OCI-LY1 (cell line): ENCODE measurements around the gene GOPC.

ENCODE experiments used
- H2AFZ ChIP-seq: fragments of 200-600 bp; sonication (generic), shearing (Covaris generic); 2 replicates; pipeline ENCODE4 v1.6.0; 2014; ENCODE audit warnings: antibody characterized with exemption, mild to moderate bottlenecking, low read length
- H3F3A ChIP-seq: fragments of 200-600 bp; sonication (generic), shearing (Covaris generic); 2 replicates; pipeline ENCODE4 v1.6.0; 2014; ENCODE audit warnings: mild to moderate bottlenecking, antibody characterized with exemption, low read length, moderate library complexity; ENCODE audit not compliant: insufficient read depth
- H3K27ac ChIP-seq: fragments of 200-600 bp; sonication (generic); 2 replicates; pipeline ENCODE4 v1.5.1; 2014; ENCODE audit warnings: low read length, mixed run types, mild to moderate bottlenecking, low read depth; ENCODE audit not compliant: poor library complexity, severe bottlenecking
- H3K27me3 ChIP-seq: fragments of 200-600 bp; sonication (generic); 2 replicates; pipeline ENCODE4 v1.6.0; 2014; ENCODE audit warnings: antibody characterized with exemption, mild to moderate bottlenecking, low read length, moderate library complexity; ENCODE audit not compliant: insufficient read depth
- H3K36me3 ChIP-seq: fragments of 200-600 bp; sonication (generic); 2 replicates; pipeline ENCODE4 v1.6.1; 2014; ENCODE audit warnings: mild to moderate bottlenecking, antibody characterized with exemption, low read length, moderate library complexity, mixed read lengths; ENCODE audit not compliant: insufficient read depth
- H3K4me1 ChIP-seq: fragments of 200-600 bp; sonication (generic); 2 replicates; pipeline ENCODE4 v1.5.1; 2014; ENCODE audit warnings: mild to moderate bottlenecking, low read length, moderate library complexity; ENCODE audit not compliant: insufficient read depth, severe bottlenecking
- H3K4me2 ChIP-seq: fragments of 200-600 bp; sonication (generic), shearing (Covaris generic); 2 replicates; pipeline ENCODE4 v1.6.1; 2014; ENCODE audit warnings: low read length
- H3K4me3 ChIP-seq: fragments of 200-600 bp; sonication (generic); 2 replicates; pipeline ENCODE4 v1.5.1; 2014; ENCODE audit warnings: low read length, low read depth, mild to moderate bottlenecking, mixed read lengths; ENCODE audit not compliant: poor library complexity, severe bottlenecking
- H3K79me2 ChIP-seq: fragments of 200-600 bp; shearing (Covaris generic); 2 replicates; pipeline ENCODE4 v1.6.1; 2016; ENCODE audit warnings: mixed run types, low read length, mixed read lengths; ENCODE audit not compliant: insufficient read depth
- H3K9ac ChIP-seq: fragments of 200-600 bp; sonication (generic), shearing (Covaris generic); 2 replicates; pipeline ENCODE4 v1.6.1; 2014; ENCODE audit warnings: mild to moderate bottlenecking, low read length, mixed read lengths
- H3K9me2 ChIP-seq: fragments of 200-600 bp; sonication (generic), shearing (Covaris generic); 2 replicates; pipeline ENCODE4 v1.6.1; 2014; ENCODE audit warnings: low read depth, mild to moderate bottlenecking, low read length, mixed read lengths
- H3K9me3 ChIP-seq: fragments of 200-600 bp; shearing (Covaris generic); 2 replicates; pipeline ENCODE4 v1.6.1; 2014; ENCODE audit warnings: low read length, mixed read lengths
- H4K20me1 ChIP-seq: fragments of 200-600 bp; sonication (generic), shearing (Covaris generic); 2 replicates; pipeline ENCODE4 v1.6.0; 2016; ENCODE audit warnings: mild to moderate bottlenecking, low read length; ENCODE audit not compliant: insufficient read depth
- CTCF ChIP-seq: fragments of 200-600 bp; sonication (generic), shearing (Covaris generic); IDR thresholded peaks from 2 replicates; pipeline ENCODE4 v1.5.1; 2017; ENCODE audit warnings: mild to moderate bottlenecking, antibody characterized with exemption, low read length, moderate library complexity, mixed read lengths
- EZH2 ChIP-seq: fragments of 200-600 bp; sonication (generic), shearing (Covaris generic); IDR thresholded peaks from 2 replicates; pipeline ENCODE4 v1.8.0; 2017; ENCODE audit warnings: borderline replicate concordance, mixed run types, mild to moderate bottlenecking, antibody characterized with exemption, low read length, moderate library complexity, mixed read lengths

GOPC gene

GRCh38 chr6:117555262-117555849, 47.0 kb downstream of the GOPC start:
- no peak overlapping the region for H3K4me2 ChIP-seq

GRCh38 chr6:117553142-117553541, 49.2 kb downstream of the GOPC start:
- no peaks in the 10 kb centered on the region for H3K9me2 ChIP-seq
- no peaks in the 10 kb centered on the region for H3K9me3 ChIP-seq
- no peaks in the 10 kb centered on the region; the same call in 1 of the 2 replicates for H3F3A ChIP-seq
- no peak overlapping the region for H3K4me3 ChIP-seq
- H3K9ac ChIP-seq, result no peak overlapping the region
- H3K79me2 ChIP-seq, result no peaks in the 10 kb centered on the region
- H4K20me1 ChIP-seq, result no peaks in the 10 kb centered on the region
- no peak overlapping the region for H3K27ac ChIP-seq
- TF ChIP-seq EZH2, result no peak
- no peak for TF ChIP-seq CTCF
- no peaks in the 10 kb centered on the region for H3K36me3 ChIP-seq
- H2AFZ ChIP-seq, result no peak overlapping the region
- H3K27me3 ChIP-seq, result no peaks in the 10 kb centered on the region
- no peak overlapping the region for H3K4me2 ChIP-seq
- peaks cover 34% of the 10 kb centered on the region for H3K4me1 ChIP-seq

More at GRCh38 chr6:117555262-117555849, 47.0 kb downstream of the GOPC start:
- Histone ChIP-seq H3K4me3 (no peak overlapping the region), H3K79me2 (no peaks in the 10 kb centered on the region), H2AFZ (no peak overlapping the region), H4K20me1 (no peaks in the 10 kb centered on the region), H3F3A (no peaks in the 10 kb centered on the region; the same call in 1 of the 2 replicates), H3K9me2 (no peaks in the 10 kb centered on the region), H3K27me3 (no peaks in the 10 kb centered on the region), H3K9ac (no peak overlapping the region), H3K27ac (no peak overlapping the region), H3K36me3 (no peaks in the 10 kb centered on the region), H3K9me3 (no peaks in the 10 kb centered on the region), H3K4me1 (peaks cover 11% of the 10 kb centered on the region)
- TF ChIP-seq EZH2 (no peak), CTCF (no peak)

DNA sequence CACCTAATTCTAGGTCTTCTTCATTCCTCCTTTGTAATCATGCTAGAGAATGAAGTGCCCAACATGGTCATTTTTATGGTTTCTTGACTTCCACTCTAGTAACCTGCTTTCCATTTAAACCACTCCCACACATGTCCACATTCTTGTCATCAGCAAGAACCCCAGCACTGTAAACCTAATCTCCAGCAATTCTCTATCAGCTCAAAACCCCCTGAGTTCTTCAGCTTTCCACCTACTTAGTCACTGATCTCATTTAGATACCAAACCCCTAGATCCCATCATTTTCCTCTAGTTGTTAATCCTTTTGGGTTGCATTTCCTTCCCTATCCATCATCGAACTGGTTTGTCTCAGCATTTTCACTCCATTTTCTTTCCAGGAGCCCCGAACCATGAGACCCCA, 49.7 kb downstream of the GOPC start:
- Histone ChIP-seq H3K9me2 (no peaks in the 10 kb centered on the region), H3K79me2 (no peaks in the 10 kb centered on the region), H3K4me2 (no peak overlapping the region), H2AFZ (no peak overlapping the region), H3K27ac (no peak overlapping the region), H3K4me1 (peaks cover 39% of the 10 kb centered on the region), H3K27me3 (no peaks in the 10 kb centered on the region), H4K20me1 (no peaks in the 10 kb centered on the region), H3F3A (no peaks in the 10 kb centered on the region; the same call in 1 of the 2 replicates), H3K9me3 (no peaks in the 10 kb centered on the region), H3K9ac (no peak overlapping the region), H3K36me3 (no peaks in the 10 kb centered on the region), H3K4me3 (no peak overlapping the region)
- TF ChIP-seq CTCF (no peak), EZH2 (no peak)
